HG03520 (cell line): Measurements from ENCODE around the gene EFNA2.

ENCODE experiments used
- ATAC-seq: cut with Tn5 transposase; IDR thresholded peaks from one replicate; pipeline ENCODE4 v1.9.1; 2021; ENCODE audit warnings: mild to moderate bottlenecking, moderate library complexity; ENCODE audit not compliant: unreplicated experiment

Gene EFNA2

DNA sequence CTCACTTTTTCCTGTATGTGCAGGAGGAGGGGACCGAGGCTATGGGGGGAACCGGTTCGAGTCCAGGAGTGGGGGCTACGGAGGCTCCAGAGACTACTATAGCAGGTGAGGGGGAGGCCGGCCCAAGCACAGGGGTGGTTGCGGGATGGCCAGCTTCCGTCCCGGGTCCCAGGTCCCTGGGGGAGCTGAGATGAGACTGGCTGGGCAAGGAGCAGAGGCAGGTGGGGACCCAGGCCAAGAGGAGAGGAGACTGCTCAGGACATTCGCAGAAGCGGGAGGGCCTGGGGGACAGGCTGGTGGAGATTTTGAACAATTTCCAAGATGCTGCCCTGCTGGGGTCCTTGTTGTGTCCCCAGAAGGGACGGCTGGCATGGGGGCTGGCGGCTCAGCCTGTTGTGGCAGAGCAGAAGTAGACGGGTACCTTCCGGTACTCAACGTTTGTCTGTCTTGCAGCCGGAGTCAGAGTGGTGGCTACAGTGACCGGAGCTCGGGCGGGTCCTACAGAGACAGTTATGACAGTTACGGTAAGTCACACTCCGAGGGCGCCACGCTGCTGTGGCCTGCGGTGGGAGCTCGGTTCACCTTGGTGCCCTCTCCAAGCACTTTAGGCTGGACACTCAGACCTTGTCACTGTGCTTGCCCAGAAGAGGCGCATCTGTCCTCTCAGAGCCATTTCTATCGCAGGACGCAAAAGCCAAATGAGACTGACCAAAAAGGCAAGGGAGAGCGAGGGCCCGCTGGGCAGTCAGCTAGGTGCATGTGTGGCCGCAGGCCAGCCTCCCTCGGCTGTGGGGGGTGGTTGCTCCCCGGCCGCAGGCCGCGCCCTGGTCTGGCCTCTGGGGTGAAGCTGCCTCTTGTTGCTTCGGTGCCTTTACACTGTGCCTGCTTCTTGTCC lies 13.9 kb upstream of the EFNA2 start:
- ATAC-seq = no peak

DNA sequence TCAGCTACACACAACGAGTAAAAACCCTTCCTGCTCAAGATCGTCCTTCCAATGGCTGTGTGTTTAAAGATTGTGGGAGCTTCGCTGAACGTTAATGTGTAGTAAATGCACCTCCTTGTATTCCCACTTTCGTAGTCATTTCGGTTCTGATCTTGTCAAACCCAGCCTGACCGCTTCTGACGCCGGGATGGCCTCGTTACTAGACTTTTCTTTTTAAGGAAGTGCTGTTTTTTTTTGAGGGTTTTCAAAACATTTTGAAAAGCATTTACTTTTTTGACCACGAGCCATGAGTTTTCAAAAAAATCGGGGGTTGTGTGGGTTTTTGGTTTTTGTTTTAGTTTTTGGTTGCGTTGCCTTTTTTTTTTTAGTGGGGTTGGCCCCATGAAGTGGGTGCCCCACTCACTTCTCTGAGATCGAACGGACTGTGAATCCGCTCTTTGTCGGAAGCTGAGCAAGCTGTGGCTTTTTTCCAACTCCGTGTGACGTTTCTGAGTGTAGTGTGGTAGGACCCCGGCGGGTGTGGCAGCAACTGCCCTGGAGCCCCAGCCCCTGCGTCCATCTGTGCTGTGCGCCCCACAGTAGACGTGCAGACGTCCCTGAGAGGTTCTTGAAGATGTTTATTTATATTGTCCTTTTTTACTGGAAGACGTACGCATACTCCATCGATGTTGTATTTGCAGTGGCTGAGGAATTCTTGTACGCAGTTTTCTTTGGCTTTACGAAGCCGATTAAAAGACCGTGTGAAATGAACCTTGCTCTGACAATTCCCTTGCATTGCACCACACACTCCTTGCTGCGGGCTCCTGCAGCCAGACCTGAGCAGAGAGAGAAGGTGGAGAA lies 13.0 kb upstream of the EFNA2 start:
- no peak for ATAC-seq

- ATAC-seq = no peak
Observed at GRCh38 chr19:1273263-1274041, 12.2 kb upstream of the EFNA2 start.

GRCh38 chr19:1274081-1274851 lies 11.4 kb upstream of the EFNA2 start:
- ATAC-seq = no peak

DNA sequence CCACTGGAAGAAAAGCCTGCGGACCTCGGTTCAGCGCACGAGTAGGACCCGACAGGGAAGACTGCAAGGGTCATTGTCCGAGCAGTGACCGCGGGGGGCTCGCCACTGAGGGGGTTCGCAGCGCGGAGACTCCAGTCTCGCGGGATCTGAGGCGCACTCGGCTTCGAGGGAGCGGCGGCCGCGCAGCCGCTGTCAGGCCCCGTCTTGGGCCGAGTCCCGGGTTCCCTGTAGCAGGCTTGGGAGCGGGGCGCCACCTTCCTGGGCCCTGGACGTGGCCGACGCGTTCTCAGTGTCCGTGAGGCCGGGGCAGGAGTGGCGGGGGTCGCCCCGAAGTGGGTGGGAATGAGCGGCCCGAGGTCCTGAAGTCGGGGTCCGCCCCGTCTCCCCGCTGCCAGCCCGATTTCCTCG lies 10.8 kb upstream of the EFNA2 start:
- ATAC-seq = no peak

DNA sequence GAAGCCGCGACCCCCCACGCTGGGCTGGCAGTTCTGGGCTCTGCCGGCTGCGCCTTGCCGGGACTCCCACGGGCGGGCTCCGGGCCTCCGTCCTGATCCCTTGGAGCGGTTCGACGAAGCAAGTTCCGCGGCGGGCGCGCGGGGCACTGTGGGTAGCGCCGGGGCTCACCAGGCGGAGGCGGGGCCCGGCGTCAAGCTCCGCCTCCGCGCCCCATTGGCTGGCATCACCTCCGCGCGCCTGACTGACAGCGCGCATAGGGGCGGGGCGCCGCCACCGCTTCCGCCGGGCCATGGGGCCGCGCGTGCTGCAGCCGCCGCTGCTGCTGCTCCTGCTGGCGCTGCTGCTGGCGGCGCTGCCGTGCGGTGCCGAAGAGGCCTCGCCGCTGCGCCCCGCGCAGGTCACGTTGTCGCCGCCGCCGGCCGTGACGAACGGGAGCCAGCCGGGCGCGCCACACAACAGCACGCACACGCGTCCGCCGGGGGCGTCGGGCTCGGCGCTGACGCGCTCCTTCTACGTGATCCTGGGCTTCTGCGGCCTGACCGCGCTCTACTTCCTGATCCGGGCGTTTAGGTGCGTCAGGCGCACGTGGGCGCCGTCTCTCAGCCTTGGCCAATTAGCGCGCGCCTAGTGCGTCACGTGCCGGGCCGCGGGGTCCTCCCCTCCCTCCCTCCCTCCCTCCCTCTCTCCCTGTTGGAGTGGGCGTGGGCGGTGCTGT lies 10.3 kb upstream of the EFNA2 start, which contains the start of gene FAM174C:
Gene FAM174C, plus strand, starts transcription at position 271 of the 716 bp plus-strand sequence. Its CDS starts 20 bp downstream, at position 291.
- peak; percentile 66 for ATAC-seq

DNA sequence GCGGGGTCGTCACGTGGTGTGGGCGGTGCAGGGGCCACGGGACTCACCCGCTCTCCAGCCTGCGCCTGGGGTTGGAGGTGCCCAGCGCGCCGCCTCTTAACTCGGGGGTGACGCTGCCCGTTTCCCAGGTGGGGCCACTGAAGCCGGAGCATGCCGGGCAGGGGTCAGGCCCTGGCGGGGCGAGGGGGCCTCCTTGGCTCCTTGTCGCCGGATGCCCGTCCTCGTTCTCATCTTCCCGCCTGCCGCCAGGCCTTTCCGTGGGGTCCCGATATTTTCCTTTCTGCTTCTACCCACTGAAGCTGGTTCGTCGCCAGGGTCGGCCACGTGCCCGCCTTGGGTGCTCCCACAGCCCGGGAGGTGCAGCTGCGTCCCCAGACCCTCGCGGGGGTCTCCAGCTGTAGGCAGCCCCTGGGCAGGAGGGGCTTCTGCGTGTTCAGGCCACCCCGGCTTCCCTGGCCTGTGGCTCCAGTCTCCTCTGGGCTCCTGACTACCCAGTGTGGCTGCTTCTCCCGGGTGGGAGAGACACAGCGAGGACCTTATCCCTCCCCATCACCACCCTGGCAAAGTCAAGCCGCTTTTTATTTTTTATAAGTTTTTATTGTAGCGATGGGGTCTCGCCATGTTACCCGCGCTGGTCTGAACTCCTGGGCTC lies 9.6 kb upstream of the EFNA2 start:
- ATAC-seq = no peak

DNA sequence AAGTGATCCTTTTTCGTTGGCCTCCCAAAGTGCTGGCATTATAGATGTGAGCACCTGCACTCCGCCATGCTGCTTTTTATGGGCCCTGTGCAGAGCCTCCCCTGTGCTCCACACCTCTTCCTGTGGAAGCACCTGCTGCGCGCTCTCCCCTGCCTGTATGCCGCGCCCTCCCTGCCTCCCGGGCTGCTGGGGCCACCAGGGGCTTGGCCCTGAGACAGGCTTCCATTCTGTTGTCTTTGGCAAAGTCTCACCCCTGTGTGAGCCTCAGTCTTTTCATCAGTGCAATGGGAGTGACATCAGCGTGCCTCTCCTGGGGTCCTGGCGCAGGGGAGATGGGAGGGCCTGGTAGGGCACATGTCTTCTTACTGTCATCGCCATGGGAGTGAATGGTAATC lies 9.0 kb upstream of the EFNA2 start:
- ATAC-seq = no peak

GRCh38 chr19:1277061-1277460 lies 8.6 kb upstream of the EFNA2 start:
- ATAC-seq = no peak

DNA sequence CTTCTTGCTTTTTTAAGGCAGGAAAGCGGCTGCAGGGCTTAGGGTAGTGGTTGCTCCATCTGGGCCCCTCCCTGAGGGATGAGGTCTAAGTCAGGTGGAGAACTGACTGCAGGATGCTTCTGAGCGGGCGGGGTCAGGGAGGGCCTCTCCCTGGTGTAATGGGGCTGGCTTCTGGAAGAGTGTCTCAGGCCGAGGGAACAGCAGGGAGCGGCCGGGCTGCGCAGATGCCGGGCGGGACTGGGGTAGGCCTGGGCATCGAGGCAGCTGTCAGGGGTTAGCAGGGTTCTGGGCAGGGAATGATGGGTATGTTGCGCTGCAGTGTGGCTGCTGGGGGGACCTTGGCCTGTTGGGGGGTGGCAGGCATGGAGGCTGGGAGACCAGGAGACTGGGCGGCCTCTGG lies 7.6 kb upstream of the EFNA2 start:
- ATAC-seq = no peak

- ATAC-seq = no peak
Observed at GRCh38 chr19:1278713-1279660, 6.7 kb upstream of the EFNA2 start.

DNA sequence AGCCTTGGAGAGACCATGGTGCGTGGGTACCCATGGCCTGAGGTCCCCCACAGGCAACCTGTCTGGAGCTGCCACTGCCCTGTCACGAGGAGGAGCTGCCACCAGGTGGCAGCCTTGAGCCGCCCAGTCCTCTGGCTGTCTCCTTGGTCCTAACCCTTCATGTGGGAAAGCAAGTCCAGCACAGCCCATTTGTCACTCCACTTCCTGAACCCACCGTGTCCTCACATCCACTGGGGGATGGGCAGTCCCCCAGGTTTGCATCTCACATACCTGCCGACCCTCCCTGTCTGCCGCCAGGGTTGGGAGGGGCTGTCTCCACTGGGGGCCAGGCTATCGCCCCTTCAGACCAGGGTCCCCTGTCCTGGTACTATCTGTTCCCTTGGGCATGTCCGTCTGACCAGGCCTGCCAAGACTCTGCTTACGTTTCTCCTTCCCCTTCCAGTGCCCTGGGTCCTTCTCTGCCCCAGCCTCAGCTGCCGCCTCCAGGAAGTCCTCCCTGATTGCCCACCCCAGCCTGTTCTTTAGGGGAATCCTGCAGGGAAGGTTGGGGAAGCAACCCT lies 5.8 kb upstream of the EFNA2 start:
- no peak for ATAC-seq

- ATAC-seq = no peak
Observed at GRCh38 chr19:1280636-1281568, 4.8 kb upstream of the EFNA2 start.

DNA sequence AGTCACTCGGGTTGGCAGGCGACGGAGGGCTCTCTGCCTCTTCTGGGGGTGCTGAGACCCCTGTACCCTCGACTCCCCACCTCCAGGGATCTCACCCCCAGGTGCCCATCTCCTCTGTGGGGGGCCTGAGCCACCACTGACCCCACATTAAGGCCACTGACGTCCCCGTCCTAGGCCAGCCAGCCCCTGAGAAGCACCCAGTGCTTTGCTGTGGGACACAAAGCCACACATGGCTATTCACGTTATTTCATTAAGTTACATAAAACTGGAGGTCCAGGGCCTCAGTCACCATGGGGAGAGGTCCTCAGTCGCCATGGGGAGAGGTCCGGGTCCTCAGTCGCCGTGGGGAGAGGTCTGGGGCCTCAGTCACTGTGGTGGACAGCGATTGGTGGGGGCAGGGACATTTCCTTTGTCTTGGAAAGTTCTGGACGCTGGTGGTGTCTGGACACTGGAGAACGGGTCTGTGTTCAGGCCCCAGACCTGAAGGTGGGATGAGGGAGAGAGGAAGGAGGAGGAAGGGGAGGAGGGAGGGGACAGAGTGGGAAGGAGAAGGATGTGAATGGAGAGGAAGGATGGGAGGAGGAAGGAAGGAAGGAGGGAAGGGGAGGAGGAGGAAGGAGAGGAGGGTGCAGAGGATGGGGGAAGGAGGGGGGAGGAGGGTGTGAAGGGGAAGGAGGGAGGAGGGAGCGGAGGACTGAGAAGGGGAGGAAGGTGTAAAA lies 3.9 kb upstream of the EFNA2 start:
- no peak for ATAC-seq

- no peak for ATAC-seq
Observed at GRCh38 chr19:1282588-1283206, 3.0 kb upstream of the EFNA2 start.
